K562 (cell line): Measurements from ENCODE around the gene ADAM19. TPM values are rescaled to one million over a fixed set of nuclear protein-coding genes. Genes with fewer than 3 reads are reported as not detected.
A peak's percentile ranks its signal among the peaks of the same experiment; 100 is the strongest.

Source experiments
- ASH1L ChIP-seq: fragments of 450-650 bp; IDR thresholded peaks from 2 replicates; pipeline ENCODE4 v1.6.1; 2018; ENCODE audit warnings: borderline replicate concordance, mild to moderate bottlenecking, low read depth; ENCODE audit not compliant: partially characterized antibody
- BACH1 ChIP-seq: fragments of 200-800 bp; sonication (Bioruptor generic); IDR thresholded peaks from 2 replicates; pipeline ENCODE4 v1.6.1; 2016; ENCODE audit warnings: missing genetic modification characterization, missing compliant biosample characterization
- CBX2 ChIP-seq: fragments of 200-600 bp; sonication (generic); IDR thresholded peaks from one replicate; pipeline ENCODE4 v1.6.1; 2012; ENCODE audit warnings: mild to moderate bottlenecking, low read length, inconsistent platforms; ENCODE audit not compliant: insufficient read depth, poor library complexity, severe bottlenecking
- CEBPB ChIP-seq: fragments of 450-650 bp; IDR thresholded peaks from 2 replicates; pipeline ENCODE4 v1.6.1; 2016; ENCODE audit warnings: missing genetic modification characterization, missing compliant biosample characterization
- CEBPZ ChIP-seq: fragments of 150-350 bp; IDR thresholded peaks from 2 replicates; pipeline ENCODE4 v1.6.1; 2014; ENCODE audit warnings: low read depth, mild to moderate bottlenecking, low read length, borderline replicate concordance
- CXXC5 ChIP-seq: fragments of 250-450 bp; sonication (Bioruptor Pico); IDR thresholded peaks from 2 replicates; pipeline ENCODE4 v1.8.0; 2022; ENCODE audit warnings: inconsistent platforms, mild to moderate bottlenecking, moderate library complexity
- EGR1 ChIP-seq: fragments of 450-650 bp; conservative IDR thresholded peaks from 2 replicates; pipeline ENCODE4 v1.6.1; 2017; ENCODE audit warnings: mild to moderate bottlenecking
- GATA2 ChIP-seq: sonication (generic); formaldehyde crosslinking; IDR thresholded peaks from 2 replicates; pipeline ENCODE4 v1.4.0; 2020; ENCODE audit warnings: mild to moderate bottlenecking, missing genetic modification reagents
- HMBOX1 ChIP-seq: sonication (generic); IDR thresholded peaks from 2 replicates; pipeline ENCODE4 v1.6.1; 2016
- MED1 ChIP-seq: sonication (generic); formaldehyde crosslinking; IDR thresholded peaks from 2 replicates; pipeline ENCODE4 v1.8.1; 2023; ENCODE audit warnings: missing genetic modification reagents, borderline replicate concordance
- MYC ChIP-seq, 2 experiments: fragments of 250-450 bp in 1 of 2; sonication (Bioruptor Pico) in 1 of 2; IDR thresholded peaks; 2 replicates each; pipeline versions ENCODE4 v1.5.1 to v1.6.1; 2012 to 2021; ENCODE audit warnings: low read depth in 2 of 2, borderline replicate concordance in 1 of 2, improper control_type of control experiment in 1 of 2, low read length in 1 of 2, mild to moderate bottlenecking in 1 of 2, moderate library complexity in 1 of 2
- PTBP1 ChIP-seq: fragments of 200-400 bp; formaldehyde crosslinking; IDR thresholded peaks from 2 replicates; pipeline ENCODE4 v1.6.1; 2017; ENCODE audit warnings: low read depth, low read length
- SFPQ ChIP-seq: fragments of 200-400 bp; formaldehyde crosslinking; IDR thresholded peaks from 2 replicates; pipeline ENCODE4 v1.6.1; 2017; ENCODE audit warnings: mild to moderate bottlenecking, low read depth, low read length, moderate library complexity
- ZKSCAN8 ChIP-seq: fragments of 200-800 bp; sonication (Bioruptor generic); IDR thresholded peaks from 2 replicates; pipeline ENCODE4 v1.6.1; 2016; ENCODE audit warnings: missing genetic modification characterization, missing compliant biosample characterization
- ZMIZ1 ChIP-seq, 2 experiments: fragments of 150-350 bp in 1 of 2; IDR thresholded peaks; 2 replicates each; pipeline ENCODE4 v1.6.1; 2012 to 2016; ENCODE audit warnings: low read depth in 2 of 2, low read length in 2 of 2, mild to moderate bottlenecking in 1 of 2, moderate library complexity in 1 of 2
- ZNF551 ChIP-seq: fragments of 250-450 bp; sonication (Bioruptor Pico); IDR thresholded peaks from 2 replicates; pipeline ENCODE4 v1.5.0; 2021; ENCODE audit warnings: mild to moderate bottlenecking, moderate library complexity
- polyA plus RNA-seq, 8 experiments: library from polyadenylated mRNA; depleted of rRNA in 4 of 8; stranded (reverse) in 5 of 8; unstranded in 3 of 8; fragments of >200 nt; fragmentation: Nextera tagmentation in 2 of 8; fragmentation: Illumina TruSeq in 1 of 8; extraction: Ambion mirVana in 2 of 8; extraction: Trizol in 1 of 8; gene quantifications; 2 replicates each; pipeline versions ENCODE4 v1.2.1 to v1.2.3, GENCODE V29; 2011 to 2014; ENCODE audit warnings: inconsistent platforms in 1 of 8, missing spikeins in 1 of 8
- total RNA-seq, 7 experiments: library from RNA; depleted of rRNA in 6 of 7; stranded (reverse); fragments of >200 nt in 6 of 7; fragmentation: Illumina TruSeq in 2 of 7; extraction: Trizol in 2 of 7; gene quantifications; 2 replicates each; pipeline versions ENCODE4 v1.2.1 to v1.2.3, GENCODE V29; 2011 to 2021; ENCODE audit warnings: low replicate concordance in 1 of 7

The ADAM19 gene
- total and polyA plus RNA-seq, 9 of the 15 experiments (the other 6 are each of a cell fraction or from before 2014, with no cell fraction given), result 0.11 to 1.1 (median 0.43) TPM

GRCh38 chr5:157540707-157541446 is 34.7 kb downstream of the ADAM19 start (continued):
- TF ChIP-seq SFPQ (no peak), ZNF551 (CRISPR knock-in tag) (no peak), MED1 (no peak), ASH1L (no peak), CBX2 (no peak), ZMIZ1 (IDR thresholded peaks at IDR 0.05; ENCODE audit: low read depth in 2 of 2, low read length in 2 of 2) (no peak), PTBP1 (no peak), BACH1 (0 out of 2 replicates have a peak, but pooled peaks have one; percentile 4), MYC (IDR thresholded peaks at IDR 0.05; ENCODE audit: low read depth, low read length) (0 out of 2 replicates have a peak, but pooled peaks have one; percentile 16), MYC (CRISPR knock-in tag; IDR thresholded peaks at IDR 0.05; ENCODE audit: borderline replicate concordance, low read depth) (no peak), CEBPZ (no peak), EGR1 (no peak; the same call in 1 of the 2 replicates), CEBPB (tag) (no peak), CXXC5 (no peak), GATA2 (CRISPR knock-in tag) (peak; percentile 38; the same call in 1 of the 2 replicates), ZKSCAN8 (CRISPR knock-in tag) (peak; percentile 50; the same call in 1 of the 2 replicates), HMBOX1 (0 out of 2 replicates have a peak, but pooled peaks have one; percentile 8)
